ENCODE data around the gene RAP2B.
A peak's percentile ranks its signal among the peaks of the same experiment; 100 is the strongest.
"Not testable (repeated sequence)": the region's sequence is repeated elsewhere in the genome, so short reads cannot be mapped to it uniquely, and the experiment has no call there.

The RAP2B gene

GRCh38 chr3:153161714-153162512 is at the start of gene RAP2B:
TSS of gene RAP2B (plus strand) at chr3:153162226. CDS start at chr3:153162694, 468 bp downstream.
- DNase-seq (ENCODE audit: low read depth): peak; percentile 95

- no peak for DNase-seq (ENCODE audit: low read depth)
Measured at GRCh38 chr3:153113541-153113940, 48.5 kb upstream of the RAP2B start.

DNA sequence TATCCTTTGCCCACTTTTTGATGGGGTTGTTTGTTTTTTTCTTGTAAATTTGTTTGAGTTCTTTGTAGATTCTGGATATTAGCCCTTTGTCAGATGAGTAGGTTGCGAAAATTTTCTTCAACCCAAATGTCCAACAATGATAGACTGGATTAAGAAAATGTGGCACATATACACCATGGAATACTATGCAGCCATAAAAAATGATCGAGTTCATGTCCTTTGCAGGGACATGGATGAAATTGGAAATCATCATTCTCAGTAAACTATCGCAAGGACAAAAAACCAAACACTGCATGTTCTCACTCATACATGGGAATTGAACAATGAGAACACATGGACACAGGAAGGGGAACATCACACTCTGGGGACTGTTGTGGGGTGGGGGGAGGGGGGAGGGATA is 47.8 kb upstream of the RAP2B start:
- not testable (repeated sequence) for DNase-seq (ENCODE audit: low read depth)

DNA sequence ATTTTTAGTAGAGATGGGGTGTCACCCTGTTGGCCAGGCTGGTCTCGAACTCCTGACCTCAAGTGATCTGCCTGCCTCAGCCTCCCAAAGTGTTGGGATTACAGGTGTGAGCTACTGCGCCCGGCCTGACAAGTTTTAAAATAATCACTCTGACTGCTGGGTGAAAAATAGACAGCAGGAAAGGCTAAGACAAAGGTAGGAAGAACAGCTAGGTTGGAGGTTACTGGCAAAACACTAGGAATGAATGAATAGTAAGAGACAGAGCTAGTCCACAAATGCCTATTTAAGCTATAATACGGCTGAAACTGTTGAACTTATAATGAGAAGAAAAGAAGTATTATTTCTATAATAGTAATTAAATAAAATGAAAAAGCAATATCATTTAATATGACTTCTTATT is 46.7 kb upstream of the RAP2B start:
- DNase-seq (ENCODE audit: low read depth): no peak

DNA sequence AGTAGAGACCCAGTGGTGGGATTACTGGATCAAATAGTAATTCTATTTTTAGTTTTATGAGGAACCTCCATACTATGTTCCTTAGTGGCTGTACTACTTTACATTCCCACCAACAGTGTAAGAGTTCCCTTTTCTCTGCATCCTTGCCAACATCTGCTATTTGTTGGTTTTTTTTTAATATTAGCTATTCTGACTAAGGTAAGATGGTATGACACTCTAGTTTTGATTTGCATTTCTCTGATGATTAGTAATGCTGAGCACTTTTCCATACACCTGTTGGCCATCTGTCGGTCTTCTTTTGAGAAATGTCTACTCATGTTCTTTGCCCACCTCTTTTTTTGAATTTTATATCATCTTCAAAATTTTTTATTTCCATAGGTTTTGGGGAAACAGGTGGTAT is 34.2 kb upstream of the RAP2B start:
- no peak for DNase-seq (ENCODE audit: low read depth)

DNA sequence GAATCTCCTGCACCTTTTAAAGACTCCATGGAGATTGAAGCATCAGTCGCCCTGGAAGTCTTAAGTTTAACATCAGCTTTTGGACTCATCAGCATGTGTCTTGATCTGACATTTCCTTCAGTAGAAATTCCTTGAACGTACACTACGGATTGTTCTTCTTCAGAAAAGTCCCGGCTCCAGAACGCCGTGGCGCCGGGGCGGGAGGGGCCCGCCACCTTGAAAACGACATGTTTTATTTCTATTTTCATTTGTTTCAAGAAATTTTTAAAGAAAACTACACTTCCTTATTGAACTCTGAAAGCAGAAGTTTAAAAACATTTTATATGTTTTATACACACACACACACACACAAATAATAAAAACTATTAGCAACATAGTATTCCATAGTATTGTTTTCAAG is 32.6 kb upstream of the RAP2B start:
- DNase-seq (ENCODE audit: low read depth): no peak

GRCh38 chr3:153129866-153130265 is 32.2 kb upstream of the RAP2B start:
- DNase-seq (ENCODE audit: low read depth): no peak

DNA sequence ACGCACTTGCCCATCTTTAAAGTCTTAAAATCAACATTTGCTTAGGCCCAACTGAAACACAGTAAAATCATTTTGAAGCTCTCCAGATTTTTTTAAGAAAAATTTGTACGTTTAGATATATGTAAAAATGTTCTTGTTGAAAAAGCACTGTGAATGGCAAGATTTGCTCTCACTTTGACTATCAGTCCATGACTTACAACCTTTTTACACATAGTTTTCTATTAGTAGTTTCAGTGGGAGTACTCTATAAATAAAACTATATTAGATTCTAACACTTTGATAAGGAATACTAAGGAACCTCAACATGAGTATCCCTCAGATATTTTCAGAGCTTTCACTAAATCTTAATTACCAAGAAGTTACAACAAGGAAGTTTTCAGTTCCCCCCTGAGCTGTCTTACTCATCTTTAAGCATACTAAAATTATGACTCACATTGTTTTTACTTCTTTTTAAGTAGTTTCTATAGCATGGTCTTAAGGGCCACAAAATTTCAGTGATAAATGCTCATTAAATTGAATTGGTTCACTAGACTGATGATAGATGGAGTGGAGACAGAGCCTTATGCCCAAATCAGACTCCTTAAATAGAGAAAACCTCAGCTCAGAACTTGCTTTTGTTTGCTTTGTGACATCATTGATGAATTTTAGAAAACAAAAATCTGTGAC is 31.6 kb upstream of the RAP2B start:
- DNase-seq (ENCODE audit: low read depth): peak; percentile 30

- no peak for DNase-seq (ENCODE audit: low read depth)
Measured at GRCh38 chr3:153137626-153138025, 24.4 kb upstream of the RAP2B start.

DNA sequence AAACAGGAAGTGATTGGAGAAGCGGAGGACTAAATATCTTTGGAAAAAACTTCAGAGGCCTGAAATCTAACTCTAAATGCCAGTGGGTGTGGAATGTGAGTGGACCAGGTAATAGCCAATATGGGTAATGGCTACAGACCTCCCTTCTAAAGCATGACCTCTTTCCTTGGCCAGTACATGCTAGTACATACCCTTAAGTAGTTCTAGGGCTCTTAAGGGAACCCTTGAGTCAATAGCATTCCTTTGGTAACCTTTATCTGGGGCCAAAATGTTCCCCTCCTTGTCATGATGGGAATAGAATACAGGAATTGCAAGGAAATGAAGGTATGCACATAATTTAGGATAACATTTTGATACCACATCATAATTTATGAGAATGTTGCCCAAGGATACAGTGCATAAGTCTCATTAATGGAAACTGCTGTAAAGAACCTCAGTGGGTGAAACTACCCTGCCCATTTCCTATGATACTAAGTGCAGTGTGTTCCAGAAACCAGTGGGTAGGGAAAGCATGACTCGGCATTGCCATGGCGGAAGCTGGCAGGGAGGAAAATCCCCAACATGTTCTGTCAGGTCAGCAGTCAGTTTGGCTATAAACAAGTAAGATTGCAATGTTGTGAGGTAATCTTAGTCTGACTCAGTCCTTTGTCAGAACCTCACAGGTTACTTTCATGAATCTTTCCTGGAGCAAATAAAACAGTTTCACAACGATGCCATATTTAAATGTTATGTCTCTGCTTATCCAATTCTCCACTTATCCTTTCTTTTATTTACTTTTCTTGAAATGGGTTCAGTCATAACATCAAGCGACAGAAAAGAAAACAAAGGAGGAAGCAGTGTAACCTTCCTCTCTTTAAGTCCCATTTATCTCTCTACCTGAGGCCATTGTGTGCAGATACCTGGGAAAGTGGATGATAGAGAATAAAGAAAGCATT is 23.5 kb upstream of the RAP2B start:
- peak; percentile 76 for DNase-seq (ENCODE audit: low read depth)

DNA sequence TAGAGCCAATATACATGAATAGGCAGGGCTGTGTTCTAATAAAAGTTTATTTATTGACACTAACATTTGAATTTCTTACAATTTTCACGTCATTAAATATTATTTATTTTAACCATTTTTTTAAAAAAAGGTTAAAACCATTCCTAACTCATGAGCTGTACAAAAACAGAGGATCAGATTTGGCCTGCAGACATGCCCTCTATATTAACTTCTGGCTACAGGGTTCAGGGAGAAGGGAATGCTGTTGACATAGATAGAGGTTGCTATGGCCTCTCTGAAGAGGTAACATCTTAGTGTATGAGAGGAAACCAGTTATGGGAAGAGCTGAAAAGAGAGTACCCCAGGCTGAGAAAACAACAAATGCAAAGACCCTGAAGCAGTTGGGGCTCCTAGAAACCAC is 19.1 kb upstream of the RAP2B start:
- no peak for DNase-seq (ENCODE audit: low read depth)

DNA sequence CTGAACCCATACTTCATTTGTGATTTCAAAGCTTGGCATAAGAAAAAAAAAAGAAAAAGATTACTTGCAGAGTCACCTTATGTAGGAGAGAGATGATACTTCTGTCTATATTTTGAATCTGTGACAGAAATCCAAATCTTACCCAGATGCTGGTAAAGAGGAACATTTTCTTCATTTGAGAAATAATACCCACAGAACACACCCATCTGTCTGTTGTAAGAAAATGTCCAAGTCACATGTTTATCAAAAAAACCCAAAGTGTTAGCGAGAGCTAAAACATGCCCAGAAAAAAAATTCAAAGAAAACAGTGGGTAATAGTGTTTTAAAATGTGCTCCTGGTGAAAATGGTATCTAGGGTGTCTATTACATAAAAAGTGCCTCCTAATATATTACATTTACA is 18.0 kb upstream of the RAP2B start:
- no peak for DNase-seq (ENCODE audit: low read depth)

DNA sequence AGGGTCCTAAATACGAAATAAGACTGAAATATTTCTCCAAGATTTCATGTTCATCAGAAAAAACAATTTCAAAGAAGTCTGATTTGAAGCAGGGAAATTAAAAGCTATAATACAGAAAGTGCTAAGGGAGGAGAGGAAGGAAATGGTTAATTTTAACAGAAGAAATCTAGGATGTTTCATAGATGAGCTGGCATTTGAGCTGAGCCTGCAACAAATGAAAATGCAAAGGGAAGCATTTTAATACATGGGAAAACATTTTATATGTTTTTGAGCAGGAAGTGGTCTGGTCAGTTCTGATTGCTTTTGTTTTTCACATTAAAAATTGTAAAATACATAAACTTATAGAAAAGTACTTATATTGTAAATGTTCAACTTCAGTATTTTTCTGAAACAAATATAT is 17.2 kb upstream of the RAP2B start:
- DNase-seq (ENCODE audit: low read depth): no peak

GRCh38 chr3:153145454-153145853 is 16.6 kb upstream of the RAP2B start:
- no peak for DNase-seq (ENCODE audit: low read depth)

- DNase-seq (ENCODE audit: low read depth): no peak
Measured at GRCh38 chr3:153146191-153147053, 15.6 kb upstream of the RAP2B start.

DNA sequence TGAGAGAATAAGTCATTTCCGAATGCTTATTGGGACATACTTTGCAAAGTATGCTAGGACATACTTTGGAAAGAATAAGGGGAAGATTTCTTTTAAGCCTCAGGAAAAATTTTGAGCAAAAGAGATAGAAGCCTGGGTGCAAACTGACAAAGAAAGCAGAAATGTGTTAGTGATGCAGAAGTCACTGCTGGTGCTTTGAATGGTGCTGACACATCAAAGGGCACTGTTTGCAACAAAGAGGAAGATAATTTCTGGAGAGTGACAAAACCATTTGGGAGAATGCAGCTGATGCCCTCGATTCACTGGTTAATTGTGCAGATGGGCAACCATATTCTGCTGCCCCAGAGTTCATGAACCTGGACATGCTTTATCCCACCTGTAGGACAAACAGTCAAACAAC is 11.0 kb upstream of the RAP2B start:
- DNase-seq (ENCODE audit: low read depth): no peak

DNA sequence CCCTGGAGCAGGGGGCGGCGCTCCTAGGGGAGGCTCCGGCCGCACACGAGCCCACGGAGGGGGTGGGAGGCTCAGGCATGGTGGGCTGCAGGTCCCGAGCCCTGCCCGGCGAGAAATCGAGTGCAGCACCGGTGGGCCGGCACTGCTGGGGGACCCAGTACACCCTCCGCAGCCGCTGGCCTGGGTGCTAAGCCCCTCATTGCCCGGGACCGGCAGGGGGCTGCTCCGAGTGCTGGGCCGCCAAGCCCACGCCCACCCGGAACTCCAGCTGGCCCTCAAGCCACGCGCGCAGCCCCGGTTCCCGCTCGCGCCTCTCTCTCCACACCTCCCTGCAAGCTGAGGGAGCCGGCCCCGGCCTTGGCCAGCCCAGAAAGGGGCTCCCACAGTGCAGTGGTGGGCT is 6.2 kb upstream of the RAP2B start:
- not testable (repeated sequence) for DNase-seq (ENCODE audit: low read depth)

GRCh38 chr3:153158189-153158588 is 3.8 kb upstream of the RAP2B start:
- DNase-seq (ENCODE audit: low read depth): no peak

GRCh38 chr3:153158961-153159735 is 2.9 kb upstream of the RAP2B start:
- no peak for DNase-seq (ENCODE audit: low read depth)

GRCh38 chr3:153159771-153160397 is 2.1 kb upstream of the RAP2B start:
- DNase-seq (ENCODE audit: low read depth): no peak

Measured in fibroblast of the conjunctiva (primary cell).